Measurements from ENCODE around the gene GSN. TPM values are rescaled to one million over a fixed set of nuclear protein-coding genes. Genes with fewer than 3 reads are reported as not detected.

GSN gene
- total and polyA plus RNA-seq, 8 donors = 215 to 909 (median 531) TPM

- intact Hi-C loops (cut with DNase I; ENCODE audit: low total_unique reads) = no loop called here
These were observed 59.1 kb downstream of the GSN start for GRCh38 chr9:121326901-121327613.

DNA sequence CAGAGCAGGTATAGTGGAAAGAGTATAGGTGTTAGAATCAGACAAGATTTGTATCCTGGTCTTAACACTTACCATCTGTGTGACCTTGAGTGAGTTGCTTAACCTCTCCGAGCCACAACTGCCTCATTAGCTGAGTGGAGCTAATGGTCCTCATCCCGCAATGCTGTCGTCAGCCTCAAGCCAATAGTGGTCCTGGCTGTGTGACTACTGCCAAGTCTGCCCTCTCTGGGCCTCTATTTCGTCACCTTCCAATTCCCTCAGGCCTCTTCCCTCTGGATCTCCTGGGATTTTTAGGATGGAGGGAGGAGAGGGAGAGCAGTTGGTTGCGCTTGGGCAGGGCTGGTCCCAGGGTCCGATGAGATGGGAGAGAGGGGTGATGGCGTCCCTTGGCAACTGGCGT, 60.5 kb downstream of the GSN start:
- intact Hi-C loops (cut with DNase I; ENCODE audit: low total_unique reads) = no loop called here
- no peak for DNase-seq
- Histone ChIP-seq H3K4me1 (peaks cover 16 to 79% (median 38%) of the 10 kb centered on the region in 4 donors), H3K27me3 (no peaks in the 10 kb centered on the region), H3K27ac (peak overlapping the region in 4 of 5 donors; percentile 86 to 96 (median 88)), H3K4me3 (no peak overlapping the region), H3K36me3 (peaks cover 82 to 100% (median 100%) of the 10 kb centered on the region in 4 donors), H3K9me3 (no peaks in the 10 kb centered on the region)
- 77 to 83% (median 81%) methylated on average over 8 of the region's 8 CpGs for WGBS, 5 donors
- no peak for TF ChIP-seq CTCF (IDR thresholded peaks at IDR 0.05)
- no peak for TF ChIP-seq POLR2AphosphoS5 (IDR thresholded peaks at IDR 0.05)
- TF ChIP-seq POLR2A (IDR thresholded peaks at IDR 0.05) = no peak
- no peak for TF ChIP-seq EP300 (IDR thresholded peaks at IDR 0.05)

More at GRCh38 chr9:121326901-121327613, 59.1 kb downstream of the GSN start:
- DNase-seq = no peak
- TF ChIP-seq POLR2A (IDR thresholded peaks at IDR 0.05) (no peak), CTCF (IDR thresholded peaks at IDR 0.05) (no peak), POLR2AphosphoS5 (IDR thresholded peaks at IDR 0.05) (no peak), EP300 (IDR thresholded peaks at IDR 0.05) (no peak)
- Histone ChIP-seq H3K27ac (peak overlapping the region; percentile 33 to 96 (median 88)), H3K9me3 (no peaks in the 10 kb centered on the region), H3K4me3 (no peak overlapping the region), H3K4me1 (peaks cover 23 to 82% (median 41%) of the 10 kb centered on the region in 4 donors), H3K36me3 (peaks cover 90 to 99% (median 97%) of the 10 kb centered on the region in 4 donors), H3K27me3 (no peaks in the 10 kb centered on the region)
- 88 to 95% (median 91%) methylated on average over 11 of the region's 11 CpGs for WGBS, 5 donors

GRCh38 chr9:121328876-121329681, 61.1 kb downstream of the GSN start:
- no peak for DNase-seq
- H3K36me3 ChIP-seq = peaks cover 76 to 100% (median 100%) of the 10 kb centered on the region in 4 donors
- no peak overlapping the region for H3K4me3 ChIP-seq
- peaks cover 16 to 76% (median 38%) of the 10 kb centered on the region in 4 donors for H3K4me1 ChIP-seq
- TF ChIP-seq POLR2AphosphoS5 (IDR thresholded peaks at IDR 0.05) (no peak), EP300 (IDR thresholded peaks at IDR 0.05) (no peak), POLR2A (IDR thresholded peaks at IDR 0.05) (no peak), CTCF (IDR thresholded peaks at IDR 0.05) (no peak)
- 82 to 90% (median 85%) methylated on average over 16 of the region's 16 CpGs for WGBS, 5 donors
- H3K9me3 ChIP-seq = no peaks in the 10 kb centered on the region
- H3K27me3 ChIP-seq = no peaks in the 10 kb centered on the region
- intact Hi-C loops (cut with DNase I; ENCODE audit: low total_unique reads) = no loop called here
- H3K27ac ChIP-seq = peak overlapping the region in 4 of 5 donors; percentile 86 to 96 (median 88)

DNA sequence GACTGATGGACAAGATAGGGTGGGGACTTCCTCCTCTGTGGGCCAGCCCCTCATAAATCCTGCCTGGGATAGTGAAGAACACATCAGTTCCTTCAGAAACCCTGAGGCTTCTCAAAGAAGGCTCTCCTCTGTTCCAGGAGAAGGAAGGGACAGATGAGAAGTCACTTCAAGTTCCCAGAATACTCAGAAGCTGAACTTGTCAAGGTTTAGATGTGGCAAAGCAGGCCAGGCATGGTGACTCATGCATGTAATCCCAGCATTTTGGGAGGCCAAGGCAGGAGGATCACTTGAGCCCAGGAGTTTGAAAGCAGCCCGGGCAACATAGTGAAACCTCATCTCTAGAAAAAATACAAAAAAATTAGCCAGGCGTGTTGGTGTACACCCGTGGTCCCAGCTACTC, 63.6 kb downstream of the GSN start:
- Histone ChIP-seq H3K36me3 (peaks cover 52 to 100% (median 97%) of the 10 kb centered on the region in 4 donors), H3K4me1 (peaks cover 10 to 63% (median 25%) of the 10 kb centered on the region in 4 donors), H3K9me3 (no peaks in the 10 kb centered on the region), H3K27me3 (no peaks in the 10 kb centered on the region), H3K4me3 (no peak overlapping the region), H3K27ac (peak overlapping the region; percentile 7 to 96 (median 81))
- WGBS, 5 donors = 53 to 87% (median 83%) methylated on average over 3 of the region's 3 CpGs
- TF ChIP-seq POLR2AphosphoS5 (IDR thresholded peaks at IDR 0.05) = peak in 1 of 3 donors; percentile 20
- TF ChIP-seq EP300 (IDR thresholded peaks at IDR 0.05) = no peak
- intact Hi-C loops (cut with DNase I; ENCODE audit: low total_unique reads) = no loop called here
- DNase-seq = no peak
